Activated effector memory CD4-positive, alpha-beta T cell treated with Interleukin-2 at 50 U/mL for 16 hours (primary cell): ENCODE results near the gene SNX27.
A peak's percentile ranks its signal among the peaks of the same experiment; 100 is the strongest.
"Not testable (repeated sequence)": the region's sequence is repeated elsewhere in the genome, so short reads cannot be mapped to it uniquely, and the experiment has no call there.

Experiments
- DNase-seq: peaks from one replicate; pipeline ENCODE4 v3.0.0-alpha.2; 2020

Gene SNX27

DNA sequence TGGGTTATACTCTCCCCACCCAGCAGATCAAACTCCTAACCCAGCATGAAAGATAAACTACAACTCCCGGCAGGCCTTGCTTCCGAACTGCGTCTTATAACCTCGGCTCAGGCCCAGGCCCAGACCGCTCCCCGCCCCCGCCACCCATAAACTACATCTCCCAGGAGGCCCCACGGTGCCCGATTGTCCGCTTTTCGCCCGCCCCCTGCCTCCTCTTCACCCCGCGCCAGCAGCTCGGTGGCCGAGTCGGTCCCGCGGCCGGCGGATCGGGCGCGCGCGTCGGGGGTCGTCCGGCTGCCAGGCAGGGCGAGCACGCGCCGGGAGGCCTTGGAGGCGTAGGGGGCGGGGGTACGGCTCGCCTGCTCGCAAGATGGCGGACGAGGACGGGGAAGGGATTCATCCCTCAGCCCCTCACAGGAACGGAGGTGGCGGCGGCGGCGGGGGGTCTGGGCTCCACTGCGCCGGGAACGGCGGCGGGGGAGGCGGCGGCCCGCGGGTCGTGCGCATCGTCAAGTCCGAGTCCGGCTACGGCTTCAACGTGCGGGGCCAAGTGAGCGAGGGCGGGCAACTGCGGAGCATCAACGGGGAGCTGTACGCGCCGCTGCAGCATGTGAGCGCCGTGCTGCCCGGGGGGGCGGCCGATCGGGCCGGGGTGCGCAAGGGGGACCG, at the start of gene SNX27:
Gene SNX27 (plus strand): TSS at position 219 of the 669 bp plus-strand sequence. CDS start 152 bp downstream, at position 371.
- DNase-seq, result peak; percentile 80

GRCh38 chr1:151562661-151563060, 49.2 kb upstream of the SNX27 start:
- DNase-seq, result no peak

DNA sequence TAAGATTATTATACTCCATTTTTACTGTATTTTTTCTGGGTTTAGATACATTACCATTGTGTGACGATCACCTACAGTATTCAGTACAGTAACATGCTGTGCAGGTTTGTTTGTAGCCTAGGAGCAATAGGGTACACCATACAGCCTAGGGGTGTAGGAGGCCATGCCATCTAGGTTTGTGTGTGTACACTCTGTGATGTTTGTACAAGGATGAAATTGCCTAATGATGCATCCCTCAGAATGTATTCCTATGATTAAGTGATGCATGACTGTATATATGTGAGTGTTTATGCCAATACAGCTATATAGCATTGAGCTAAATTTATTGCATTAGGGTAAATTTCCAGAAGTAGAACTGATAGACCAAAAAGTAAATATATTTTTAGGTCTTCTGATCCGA, 48.5 kb upstream of the SNX27 start:
- DNase-seq, result no peak

GRCh38 chr1:151565502-151566189, 46.2 kb upstream of the SNX27 start:
- DNase-seq, result no peak

GRCh38 chr1:151568626-151569088, 43.2 kb upstream of the SNX27 start:
- no peak for DNase-seq

- no peak for DNase-seq
Measured at GRCh38 chr1:151570819-151571218, 41.0 kb upstream of the SNX27 start.

DNA sequence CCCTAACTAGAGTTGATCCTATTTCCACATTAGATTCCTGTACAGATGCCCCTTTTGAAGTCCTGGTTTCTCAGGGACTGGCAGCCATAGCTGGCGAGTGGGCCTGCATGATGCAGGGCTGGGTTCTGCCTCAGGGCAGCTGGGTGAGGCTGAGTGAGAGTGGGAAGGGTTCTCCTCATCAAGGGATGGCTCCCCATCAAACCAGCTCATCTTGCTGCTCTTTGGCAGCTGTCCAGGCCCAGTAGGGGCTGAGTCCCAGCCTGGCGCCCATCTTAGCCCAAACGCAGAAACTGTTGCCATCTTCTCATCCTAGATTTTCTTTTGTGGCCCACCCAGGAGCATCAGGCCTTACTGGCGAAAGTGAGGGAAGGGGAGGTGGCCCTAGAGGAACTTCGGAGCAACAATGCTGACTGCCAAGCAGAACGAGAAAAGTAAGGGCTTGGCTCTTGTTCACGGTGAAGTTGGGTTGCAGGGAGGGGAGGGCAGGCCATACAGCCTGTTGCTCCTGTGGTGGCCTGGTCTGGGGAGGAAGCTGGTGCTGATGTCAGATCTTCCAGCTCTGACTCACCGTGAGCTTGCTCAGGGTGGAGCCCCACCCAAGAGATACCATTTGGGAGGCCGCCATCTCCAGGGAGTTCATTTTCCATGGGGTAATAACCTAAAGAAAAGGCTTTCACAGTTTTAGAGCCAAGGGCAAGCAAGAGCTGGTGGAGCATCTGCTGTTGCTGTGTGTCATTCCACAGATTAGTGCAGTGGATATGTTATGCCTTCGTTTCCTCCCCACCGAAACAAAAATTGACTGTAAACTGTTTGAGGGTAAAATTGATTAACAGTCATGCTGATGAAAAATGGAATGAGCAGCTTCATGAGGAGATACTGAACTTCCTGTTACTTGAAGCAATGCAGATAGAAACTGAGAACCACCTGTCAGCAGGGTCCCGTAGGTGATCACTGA, 37.0 kb upstream of the SNX27 start:
- no peak for DNase-seq

DNA sequence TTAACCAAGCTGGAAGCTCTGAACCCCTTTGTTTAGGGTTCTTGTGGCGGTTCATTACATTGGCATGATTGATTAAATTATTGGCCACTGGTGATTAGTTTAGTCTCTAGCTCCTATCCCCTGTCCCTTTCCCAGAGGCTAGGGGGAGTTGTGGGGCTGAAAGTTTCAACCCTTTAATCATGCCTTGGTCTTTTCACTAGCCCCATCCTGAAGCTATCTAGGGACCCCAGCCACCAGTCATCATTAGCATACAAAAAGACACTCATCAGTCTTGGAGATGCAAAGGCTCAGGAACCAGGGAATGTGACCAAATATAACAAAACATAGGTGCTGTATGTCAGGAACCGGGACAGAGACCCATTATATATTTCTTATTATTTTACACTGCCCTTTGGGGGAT, 34.7 kb upstream of the SNX27 start:
- no peak for DNase-seq

DNA sequence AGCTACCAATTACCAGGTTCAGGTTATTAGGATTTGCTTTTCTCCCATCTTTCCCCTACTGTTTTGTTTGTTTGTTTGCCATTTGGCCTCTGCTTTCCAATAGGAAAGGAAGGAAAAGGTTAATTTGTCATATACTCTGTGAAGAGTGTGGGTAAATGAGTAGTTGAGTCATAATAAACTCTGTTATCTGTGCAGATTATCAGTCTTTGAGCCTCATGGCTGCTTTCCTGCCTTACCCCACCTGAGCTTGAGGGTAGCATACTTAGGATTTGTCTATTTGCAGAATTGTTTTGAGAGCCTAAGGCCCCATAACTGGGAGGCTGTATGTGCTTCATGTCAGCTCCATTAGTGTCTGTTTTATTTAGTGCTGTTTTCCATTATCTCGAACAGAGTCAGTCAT, 32.9 kb upstream of the SNX27 start:
- no peak for DNase-seq

- no peak for DNase-seq
Measured at GRCh38 chr1:151579436-151580225, 32.2 kb upstream of the SNX27 start.

GRCh38 chr1:151581451-151581850, 30.4 kb upstream of the SNX27 start:
- no peak for DNase-seq

- no peak for DNase-seq
Measured at GRCh38 chr1:151581921-151582320, 29.9 kb upstream of the SNX27 start.

GRCh38 chr1:151583796-151584195, 28.1 kb upstream of the SNX27 start:
- no peak for DNase-seq

DNA sequence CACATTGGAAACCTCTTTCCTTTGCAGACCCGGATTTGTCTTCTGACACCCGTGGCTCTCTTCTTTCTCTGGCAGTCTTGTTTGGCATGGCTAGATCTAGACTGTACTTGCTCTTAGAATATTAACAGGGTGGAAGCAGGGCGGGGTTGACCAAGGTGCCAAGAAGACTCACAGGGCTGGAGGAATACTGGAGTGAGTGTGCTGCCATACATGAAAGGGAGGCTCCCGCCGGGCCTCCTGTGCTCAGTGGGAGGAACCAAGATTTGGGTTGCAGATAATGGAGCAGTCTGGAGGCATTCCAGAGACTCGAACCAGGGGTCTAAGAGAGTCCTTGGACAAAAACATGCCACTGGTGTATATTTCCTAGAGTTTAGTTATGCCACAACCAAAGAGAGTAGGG, 27.6 kb upstream of the SNX27 start:
- no peak for DNase-seq

DNA sequence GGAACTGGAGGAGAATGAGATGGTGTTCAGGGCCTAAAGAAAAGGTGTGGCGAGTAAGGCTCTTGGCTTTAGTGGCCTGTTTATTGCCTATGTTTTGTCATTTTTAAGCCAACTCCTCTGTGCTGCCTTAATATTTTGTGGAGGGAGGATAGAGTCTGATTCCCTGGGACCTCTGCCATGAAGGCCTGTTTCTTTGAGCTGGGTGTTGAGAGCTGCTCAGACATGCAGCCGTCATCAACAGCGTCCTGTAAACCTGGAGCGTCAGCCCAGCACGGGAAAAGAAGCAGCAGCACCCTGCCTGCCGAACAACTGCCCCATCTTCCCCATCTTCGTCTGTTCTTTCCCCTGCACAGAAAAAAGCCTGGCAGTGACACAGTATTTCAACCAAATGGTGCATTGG, 27.1 kb upstream of the SNX27 start:
- no peak for DNase-seq

- no peak for DNase-seq
Measured at GRCh38 chr1:151585622-151586021, 26.2 kb upstream of the SNX27 start.

GRCh38 chr1:151590961-151591360, 20.9 kb upstream of the SNX27 start:
- no peak for DNase-seq

DNA sequence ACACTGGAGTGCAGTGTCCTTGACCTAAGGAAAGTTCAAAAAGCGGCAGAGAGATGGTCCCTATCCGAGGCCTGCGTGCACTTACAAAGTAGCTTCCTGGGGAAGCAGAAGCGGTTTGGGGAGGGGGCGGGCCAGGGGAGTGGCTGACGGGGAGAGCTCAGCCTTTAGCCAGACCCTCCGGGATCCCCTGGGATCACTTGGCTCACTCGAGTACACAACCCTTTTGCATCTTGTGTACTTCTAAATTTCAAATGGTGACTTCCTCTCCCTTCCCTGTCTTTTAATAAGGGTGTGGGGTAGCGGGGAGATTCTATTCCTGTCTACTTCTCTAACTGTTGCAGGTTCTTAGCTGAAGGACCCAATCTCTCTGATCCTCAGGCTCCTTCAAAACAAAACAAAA, 18.1 kb upstream of the SNX27 start:
- no peak for DNase-seq

DNA sequence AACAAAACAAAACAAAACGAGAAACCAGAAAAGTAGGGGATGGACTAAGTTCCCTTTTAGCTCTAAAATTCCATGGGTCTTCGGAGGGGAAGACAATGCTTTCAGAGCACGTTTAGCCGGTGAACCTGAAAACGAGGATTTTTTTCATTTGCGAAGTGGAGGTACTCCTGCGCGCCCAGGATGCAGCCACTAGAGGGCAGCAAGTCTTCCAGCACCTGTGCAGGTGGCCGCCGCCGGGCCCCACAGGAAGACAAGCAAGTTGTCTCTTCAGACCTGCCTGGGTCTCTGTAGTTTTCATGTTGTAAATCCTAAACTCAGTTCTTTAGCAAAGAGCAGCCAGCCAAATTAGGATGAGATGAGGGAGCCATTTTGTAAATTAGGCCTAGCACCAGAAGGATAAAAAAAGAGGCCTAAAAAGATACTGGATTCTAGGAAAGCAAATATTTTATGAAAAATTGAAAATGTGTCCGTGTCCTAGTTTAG, 17.7 kb upstream of the SNX27 start:
- peak; percentile 76 for DNase-seq

DNA sequence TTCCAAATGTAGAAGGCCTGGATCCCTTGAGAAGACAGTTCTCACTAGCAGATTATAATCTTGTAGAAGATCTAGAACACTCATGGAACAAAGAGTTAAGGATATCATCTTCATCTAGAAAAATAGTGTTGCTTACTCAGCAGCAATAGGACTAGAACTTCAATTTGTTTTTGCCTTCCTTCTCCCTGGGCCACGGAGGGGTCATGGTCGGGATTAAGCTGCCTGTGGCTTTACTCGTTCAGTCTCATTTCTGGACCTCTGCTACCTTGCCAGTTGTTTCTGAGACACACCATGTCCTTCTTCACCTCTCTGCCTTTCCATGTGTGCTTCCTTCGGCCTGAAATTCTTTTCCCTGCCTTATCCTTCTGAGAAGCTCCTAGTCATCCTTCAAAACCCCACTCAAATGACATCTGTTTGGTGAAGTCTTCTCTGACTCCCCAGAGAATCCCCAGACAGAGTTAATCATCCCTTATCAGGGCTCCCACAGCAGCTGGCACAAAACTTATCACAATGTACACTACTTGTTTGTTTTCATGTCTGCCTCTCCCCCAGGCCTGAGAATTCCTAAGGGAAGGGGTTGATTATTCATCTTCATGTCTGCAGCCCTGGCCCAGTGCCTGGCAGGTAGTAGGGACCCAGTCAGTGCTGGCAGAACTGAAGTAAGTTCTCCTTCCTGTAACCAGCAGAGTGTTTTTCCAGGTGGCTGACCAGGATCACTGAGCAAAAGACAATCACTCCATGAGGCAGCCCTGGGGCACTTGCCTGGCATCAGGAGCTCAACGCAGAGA, 15.5 kb upstream of the SNX27 start:
- no peak for DNase-seq

DNA sequence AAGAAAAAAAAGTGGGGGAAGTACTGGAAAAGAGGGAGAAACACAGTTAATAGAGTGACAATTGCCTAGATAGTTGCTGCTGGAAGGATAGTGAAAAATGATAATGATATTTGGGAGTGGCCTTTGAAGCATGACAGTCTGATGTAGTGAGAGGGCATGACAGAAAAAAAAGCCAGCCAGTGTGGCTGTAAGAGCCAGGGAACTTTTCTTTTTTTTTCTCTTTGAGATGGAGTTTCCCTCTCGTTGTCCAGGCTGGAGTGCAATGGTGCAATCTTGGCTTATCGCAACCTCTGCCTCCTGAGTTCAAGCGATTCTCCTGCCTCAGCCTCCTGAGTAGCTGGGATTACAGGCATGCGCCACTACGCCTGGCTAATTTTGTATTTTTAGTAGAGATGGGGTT, 9.3 kb upstream of the SNX27 start:
- not testable (repeated sequence) for DNase-seq

DNA sequence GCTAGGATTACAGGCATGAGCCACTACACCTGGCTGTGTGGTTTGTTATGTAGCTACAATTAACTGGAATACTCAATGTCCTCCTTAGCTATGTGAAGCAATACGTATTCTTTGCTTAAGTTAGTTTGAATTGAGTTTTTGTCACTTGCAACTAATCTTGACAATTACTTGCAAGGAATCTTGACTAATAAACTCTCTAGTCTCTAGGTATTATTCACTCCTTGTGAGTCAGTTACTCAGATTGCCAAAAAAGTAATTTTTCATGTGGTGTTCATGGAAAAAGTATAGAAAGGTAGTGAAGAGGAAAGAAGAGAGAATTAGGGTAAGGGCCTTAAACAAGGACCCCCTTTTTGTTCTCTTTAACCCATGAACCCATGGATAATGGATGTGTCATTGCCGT, 7.6 kb upstream of the SNX27 start:
- DNase-seq, result no peak
